GM12875 (cell line): ENCODE data around the gene RGS8.

ENCODE experiments used
- H3K4me3 ChIP-seq: one replicate; pipeline ENCODE4 v1.5.1; 2011; ENCODE audit warnings: low read depth, low read length, control low read depth
- TF ChIP-seq, protein P1 (sequence below): IDR thresholded peaks from 2 replicates; pipeline ENCODE4 v1.5.1; 2011; ENCODE audit warnings: low read depth, mild to moderate bottlenecking, control low read depth, inconsistent platforms, low read length, moderate library complexity, borderline replicate concordance; ENCODE audit not compliant: insufficient read depth

The RGS8 gene

DNA sequence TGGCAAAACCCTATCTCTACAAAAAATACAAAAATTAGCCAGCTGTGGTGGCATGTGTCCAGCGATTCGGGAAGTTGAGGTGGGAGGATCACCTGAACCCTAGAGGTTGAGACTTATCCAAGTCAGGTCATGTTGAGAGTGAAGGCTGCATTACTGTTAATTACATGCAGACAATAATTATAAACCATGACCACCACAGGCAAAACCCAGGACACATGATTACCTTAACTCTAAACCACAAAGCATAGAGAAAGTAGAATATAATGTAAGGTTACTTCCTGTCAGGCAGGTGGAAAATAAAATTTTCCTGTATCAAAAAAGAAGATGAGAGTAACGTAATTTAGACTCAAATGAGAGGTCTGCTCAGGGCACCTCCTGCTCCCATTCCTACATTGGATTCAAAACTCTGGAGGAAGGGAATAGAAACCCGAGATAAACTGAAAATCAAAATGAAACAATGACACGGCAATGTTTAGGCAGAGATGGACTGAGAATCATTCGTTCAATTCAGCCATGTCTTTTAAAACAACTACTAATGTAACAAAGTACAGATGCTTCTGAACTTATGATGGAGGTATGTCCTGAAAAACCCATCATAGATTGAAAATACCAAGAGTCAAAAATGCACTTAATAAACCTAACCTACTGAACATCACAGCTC is 33.6 kb downstream of the RGS8 start:
- no peak overlapping the region for H3K4me3 ChIP-seq
- TF ChIP-seq, protein P1, sequence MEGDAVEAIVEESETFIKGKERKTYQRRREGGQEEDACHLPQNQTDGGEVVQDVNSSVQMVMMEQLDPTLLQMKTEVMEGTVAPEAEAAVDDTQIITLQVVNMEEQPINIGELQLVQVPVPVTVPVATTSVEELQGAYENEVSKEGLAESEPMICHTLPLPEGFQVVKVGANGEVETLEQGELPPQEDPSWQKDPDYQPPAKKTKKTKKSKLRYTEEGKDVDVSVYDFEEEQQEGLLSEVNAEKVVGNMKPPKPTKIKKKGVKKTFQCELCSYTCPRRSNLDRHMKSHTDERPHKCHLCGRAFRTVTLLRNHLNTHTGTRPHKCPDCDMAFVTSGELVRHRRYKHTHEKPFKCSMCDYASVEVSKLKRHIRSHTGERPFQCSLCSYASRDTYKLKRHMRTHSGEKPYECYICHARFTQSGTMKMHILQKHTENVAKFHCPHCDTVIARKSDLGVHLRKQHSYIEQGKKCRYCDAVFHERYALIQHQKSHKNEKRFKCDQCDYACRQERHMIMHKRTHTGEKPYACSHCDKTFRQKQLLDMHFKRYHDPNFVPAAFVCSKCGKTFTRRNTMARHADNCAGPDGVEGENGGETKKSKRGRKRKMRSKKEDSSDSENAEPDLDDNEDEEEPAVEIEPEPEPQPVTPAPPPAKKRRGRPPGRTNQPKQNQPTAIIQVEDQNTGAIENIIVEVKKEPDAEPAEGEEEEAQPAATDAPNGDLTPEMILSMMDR: no peak

DNA sequence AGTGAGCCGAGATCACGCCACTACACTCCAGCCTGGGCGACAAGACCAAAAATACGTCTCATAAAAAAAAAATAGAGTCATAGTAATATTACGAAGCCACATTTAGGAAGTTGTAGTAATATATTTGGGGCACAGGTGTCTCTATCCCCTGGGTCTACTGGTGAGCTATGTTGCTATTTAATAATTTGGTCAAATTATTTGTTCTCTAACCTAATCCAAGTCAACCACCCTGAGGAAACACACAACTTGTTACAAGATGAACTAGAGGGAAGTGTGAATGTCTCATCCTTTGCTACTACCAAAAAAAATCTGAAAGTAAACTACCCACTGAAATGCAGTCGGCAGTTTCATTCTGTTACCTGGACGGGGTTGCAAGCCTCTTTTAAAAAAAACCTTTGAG is 35.3 kb downstream of the RGS8 start:
- TF ChIP-seq, protein P1: no peak
- no peak overlapping the region for H3K4me3 ChIP-seq

DNA sequence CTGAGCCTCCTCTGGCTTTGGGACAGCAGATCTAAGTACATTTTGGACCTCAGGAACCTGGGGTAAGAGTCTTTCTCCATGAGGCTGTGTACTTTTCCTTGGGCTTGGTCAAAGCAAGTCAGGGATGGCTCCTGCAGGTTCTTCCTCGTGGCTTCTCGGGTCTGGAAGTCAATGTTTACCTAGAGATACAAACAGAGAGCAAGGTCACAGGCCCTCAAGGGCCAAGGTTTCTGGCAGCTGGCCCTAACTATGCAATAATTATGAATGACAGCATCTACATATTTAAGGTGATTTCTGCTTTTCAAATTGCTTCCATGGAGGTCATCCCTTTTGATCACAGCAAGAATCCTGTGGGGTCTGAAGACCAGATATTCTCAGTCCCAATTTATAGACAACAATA is 37.6 kb downstream of the RGS8 start:
- TF ChIP-seq, protein P1: no peak

DNA sequence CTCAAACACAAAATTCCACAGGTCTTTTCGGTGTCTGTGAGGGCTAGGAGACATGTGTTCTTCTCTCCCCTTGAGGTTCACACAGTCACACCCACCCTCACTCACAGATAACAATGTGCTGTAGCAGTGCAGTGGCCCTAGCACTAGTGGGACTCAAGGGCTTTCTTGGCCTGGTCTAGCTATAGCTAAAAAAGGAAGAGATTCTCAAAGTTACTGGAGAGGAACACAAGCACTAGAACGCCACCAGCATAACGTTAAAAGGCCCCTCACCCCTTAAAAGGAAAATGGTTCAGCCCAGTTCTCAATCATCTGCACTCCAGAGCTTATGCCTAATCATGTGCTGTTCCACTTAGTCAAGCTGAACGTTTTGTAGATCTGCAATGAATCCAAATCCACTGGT is 39.5 kb downstream of the RGS8 start:
- no peak overlapping the region for H3K4me3 ChIP-seq
- TF ChIP-seq, protein P1: no peak

More for the DNA sequence above, 37.6 kb downstream of the RGS8 start:
- H3K4me3 ChIP-seq: no peak overlapping the region

DNA sequence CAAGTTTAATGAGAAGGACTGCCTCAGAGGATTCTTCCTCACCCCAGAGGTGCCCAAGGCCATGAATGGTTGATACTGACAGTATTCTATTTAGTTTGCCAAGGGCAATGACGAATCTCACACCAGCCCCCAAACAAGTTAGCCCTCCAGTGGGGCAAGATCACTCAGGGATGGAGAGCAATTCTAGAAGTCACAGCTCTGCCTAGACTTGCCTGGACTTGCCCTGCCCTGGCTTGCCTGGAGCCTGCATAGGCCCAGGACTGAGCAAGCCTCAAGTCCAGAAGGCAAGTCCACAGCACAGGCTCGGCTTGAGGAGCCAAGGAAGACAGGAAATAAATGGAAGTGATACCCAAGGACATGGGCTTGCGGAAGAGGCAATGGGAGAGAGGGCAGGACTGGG is 40.7 kb downstream of the RGS8 start:
- TF ChIP-seq, protein P1: no peak

DNA sequence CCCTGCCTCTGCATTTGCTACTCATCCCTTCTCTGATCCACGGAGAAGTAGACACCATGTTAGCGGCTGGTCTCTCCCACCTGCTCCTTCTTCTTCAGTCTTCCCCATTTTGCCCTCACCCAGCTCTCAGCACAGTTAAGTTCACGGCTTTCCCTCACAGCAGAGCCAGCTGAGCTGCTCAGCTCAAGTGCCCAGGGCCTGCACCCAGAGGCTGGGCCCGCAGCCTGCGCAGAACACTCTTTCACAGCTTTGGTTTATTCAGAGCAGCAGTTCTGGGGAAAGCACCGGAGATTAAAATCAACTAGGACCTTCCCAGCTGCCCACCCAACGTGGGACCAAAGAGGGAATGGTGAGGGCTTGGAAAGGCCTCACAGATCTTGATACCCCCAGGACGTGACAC is 41.9 kb downstream of the RGS8 start:
- H3K4me3 ChIP-seq: no peak overlapping the region
- TF ChIP-seq, protein P1: no peak

More for the DNA sequence above, 40.7 kb downstream of the RGS8 start:
- H3K4me3 ChIP-seq: no peak overlapping the region

DNA sequence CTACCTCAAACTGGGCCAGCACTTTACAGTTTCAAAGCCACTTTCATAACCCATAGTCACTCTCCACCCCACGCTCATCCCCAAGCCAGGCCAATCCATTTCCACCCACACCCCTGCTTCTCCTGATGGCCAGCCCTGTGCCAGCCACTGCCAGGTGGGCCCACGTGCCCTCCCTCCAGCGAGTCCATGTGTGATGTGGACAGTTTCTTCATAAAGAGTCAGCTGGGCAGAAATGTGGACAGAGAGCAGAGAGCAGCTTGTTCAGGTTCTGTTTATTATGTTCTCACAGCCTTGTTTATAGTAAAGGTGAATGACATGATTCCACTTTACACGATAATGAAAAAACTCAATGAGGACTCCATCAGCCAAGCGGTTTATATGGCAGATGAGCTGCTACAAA is 42.8 kb downstream of the RGS8 start:
- TF ChIP-seq, protein P1: no peak
- no peak overlapping the region for H3K4me3 ChIP-seq
